ENCODE results near the gene RASGRF1.

Gene RASGRF1

GRCh38 chr15:78942741-78943140 lies 147.8 kb downstream of the RASGRF1 start:
- H3K4me3 ChIP-seq (ENCODE audit: low read length): no peak overlapping the region
- no peak for DNase-seq (ENCODE audit: low read depth)
- TF ChIP-seq, protein P1, sequence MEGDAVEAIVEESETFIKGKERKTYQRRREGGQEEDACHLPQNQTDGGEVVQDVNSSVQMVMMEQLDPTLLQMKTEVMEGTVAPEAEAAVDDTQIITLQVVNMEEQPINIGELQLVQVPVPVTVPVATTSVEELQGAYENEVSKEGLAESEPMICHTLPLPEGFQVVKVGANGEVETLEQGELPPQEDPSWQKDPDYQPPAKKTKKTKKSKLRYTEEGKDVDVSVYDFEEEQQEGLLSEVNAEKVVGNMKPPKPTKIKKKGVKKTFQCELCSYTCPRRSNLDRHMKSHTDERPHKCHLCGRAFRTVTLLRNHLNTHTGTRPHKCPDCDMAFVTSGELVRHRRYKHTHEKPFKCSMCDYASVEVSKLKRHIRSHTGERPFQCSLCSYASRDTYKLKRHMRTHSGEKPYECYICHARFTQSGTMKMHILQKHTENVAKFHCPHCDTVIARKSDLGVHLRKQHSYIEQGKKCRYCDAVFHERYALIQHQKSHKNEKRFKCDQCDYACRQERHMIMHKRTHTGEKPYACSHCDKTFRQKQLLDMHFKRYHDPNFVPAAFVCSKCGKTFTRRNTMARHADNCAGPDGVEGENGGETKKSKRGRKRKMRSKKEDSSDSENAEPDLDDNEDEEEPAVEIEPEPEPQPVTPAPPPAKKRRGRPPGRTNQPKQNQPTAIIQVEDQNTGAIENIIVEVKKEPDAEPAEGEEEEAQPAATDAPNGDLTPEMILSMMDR (conservative IDR thresholded peaks at IDR 0.05; ENCODE audit: low read length): no peak

GRCh38 chr15:78938658-78939488 lies 151.7 kb downstream of the RASGRF1 start:
- DNase-seq (ENCODE audit: low read depth): no peak
- TF ChIP-seq, protein P1 (conservative IDR thresholded peaks at IDR 0.05; ENCODE audit: low read length): no peak
- H3K4me3 ChIP-seq (ENCODE audit: low read length): no peak overlapping the region

DNA sequence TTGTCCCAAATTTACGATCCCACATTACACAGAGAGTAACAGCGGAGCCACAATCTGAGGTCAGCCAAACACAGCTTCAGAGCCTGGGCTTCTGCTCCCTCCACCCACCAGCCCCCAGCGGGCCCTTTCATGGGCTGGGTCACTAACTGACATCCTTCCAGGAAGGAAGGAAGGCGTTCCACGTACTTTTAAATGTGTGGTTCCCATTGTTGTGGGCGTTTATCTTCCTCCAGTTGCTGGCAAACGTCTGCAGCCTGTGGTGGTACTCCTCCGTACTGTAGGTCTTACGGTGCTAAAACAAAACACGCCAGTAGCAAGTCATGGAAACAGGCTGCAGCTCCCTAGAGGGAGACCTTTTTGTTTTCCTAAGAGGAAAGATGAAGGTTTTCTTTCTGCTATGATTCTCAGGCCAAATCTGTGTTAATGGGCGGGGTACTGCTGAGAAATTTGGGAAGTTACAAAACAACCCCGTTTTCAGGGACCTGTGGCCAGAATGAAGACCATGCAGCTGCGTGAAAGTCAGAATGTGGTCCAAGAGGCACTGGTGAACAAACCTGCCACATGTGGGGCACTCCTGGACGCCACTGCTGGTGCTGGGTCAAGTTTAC lies 153.3 kb downstream of the RASGRF1 start:
- no peak for DNase-seq (ENCODE audit: low read depth)
- TF ChIP-seq, protein P1 (conservative IDR thresholded peaks at IDR 0.05; ENCODE audit: low read length): no peak
- H3K4me3 ChIP-seq (ENCODE audit: low read length): no peak overlapping the region

DNA sequence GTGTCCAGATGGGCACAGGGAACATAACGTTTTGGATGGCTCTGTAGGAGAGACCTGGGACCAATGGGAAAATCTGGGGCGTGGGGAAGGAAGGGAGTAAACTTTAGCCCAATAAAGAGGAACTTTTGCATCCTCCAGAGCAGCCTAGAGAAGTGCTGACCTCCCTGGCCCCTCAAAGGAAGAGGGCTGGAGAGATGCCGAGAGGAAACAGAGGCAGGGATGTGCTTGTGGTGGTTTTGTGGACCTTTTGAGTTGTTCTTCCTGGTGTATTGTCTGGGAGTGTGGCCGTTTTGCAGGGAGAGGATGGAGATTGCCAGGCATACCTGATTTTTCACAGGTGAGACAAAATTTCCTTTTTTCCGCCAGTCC lies 155.9 kb downstream of the RASGRF1 start:
- no peak overlapping the region for H3K4me3 ChIP-seq (ENCODE audit: low read length)
- no peak for DNase-seq (ENCODE audit: low read depth)
- TF ChIP-seq, protein P1 (conservative IDR thresholded peaks at IDR 0.05; ENCODE audit: low read length): no peak

DNA sequence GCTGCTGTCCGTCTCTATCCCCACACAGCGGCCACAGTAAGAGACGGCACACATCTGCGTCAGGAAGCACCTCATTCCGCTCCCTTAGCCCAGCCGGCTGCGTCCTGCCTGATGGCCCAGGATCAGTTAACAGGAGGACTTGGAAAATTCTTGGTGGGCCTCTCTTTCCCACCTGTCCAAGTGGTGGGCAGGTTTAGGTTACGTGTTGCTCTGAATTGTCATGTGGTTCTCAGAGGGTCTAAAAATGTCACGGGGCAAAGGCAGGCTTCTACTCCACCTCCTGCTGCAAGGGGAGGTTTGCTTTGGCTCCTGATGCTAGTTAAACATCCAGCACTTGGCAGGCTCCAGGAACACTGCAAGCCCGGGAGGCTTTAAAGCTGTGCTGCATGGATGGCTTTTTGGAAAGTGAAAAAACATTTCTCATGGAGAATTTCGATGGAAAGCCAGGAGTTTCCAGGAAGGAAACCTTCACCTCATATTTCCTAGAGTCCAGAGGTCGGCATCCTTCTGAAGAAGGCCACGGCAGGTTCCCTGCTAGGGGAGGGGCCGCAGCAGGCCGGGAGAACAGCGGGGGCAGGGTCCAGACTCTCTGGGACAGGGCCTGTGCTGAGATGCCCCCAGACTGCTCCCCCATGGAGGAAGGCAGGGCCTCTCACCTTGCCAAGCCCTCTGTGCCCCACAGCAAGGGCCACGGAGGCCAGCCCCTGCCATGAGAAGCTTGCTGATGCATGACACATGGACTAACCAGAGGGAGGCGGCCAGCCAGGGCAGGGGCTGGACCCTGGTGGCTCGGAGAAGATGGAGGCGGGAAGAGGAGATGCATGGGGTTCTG lies 156.5 kb downstream of the RASGRF1 start:
- DNase-seq (ENCODE audit: low read depth): no peak
- no peak overlapping the region for H3K4me3 ChIP-seq (ENCODE audit: low read length)
- TF ChIP-seq, protein P1 (conservative IDR thresholded peaks at IDR 0.05; ENCODE audit: low read length): no peak

- DNase-seq (ENCODE audit: low read depth): no peak
- TF ChIP-seq, protein P1 (conservative IDR thresholded peaks at IDR 0.05; ENCODE audit: low read length): no peak
- no peak overlapping the region for H3K4me3 ChIP-seq (ENCODE audit: low read length)
These were observed 157.3 kb downstream of the RASGRF1 start for GRCh38 chr15:78933187-78933822.

Data from AG10803 (cell line).